CD14-positive monocyte (primary cell): ENCODE measurements around the gene ELOVL1. TPM values are rescaled to one million over a fixed set of nuclear protein-coding genes. Genes with fewer than 3 reads are reported as not detected.

Experiments
- DNase-seq, 3 donors: peaks; one replicate each; pipeline ENCODE4 v3.0.0-alpha.2; 2011 to 2022
- H2AFZ ChIP-seq: 2 replicates; pipeline ENCODE4 v1.6.0; 2012; ENCODE audit warnings: mild to moderate bottlenecking, low read depth, low read length, inconsistent platforms; ENCODE audit not compliant: insufficient read depth, poor library complexity, severe bottlenecking
- H3K27ac ChIP-seq, 2 donors: 1 replicate in 1 of 2; 2 replicates in 1 of 2; pipeline ENCODE4 v1.5.1; 2012 to 2013; ENCODE audit warnings: low read length in 2 of 2, control low read depth in 1 of 2, inconsistent platforms in 1 of 2, low read depth in 1 of 2, mild to moderate bottlenecking in 1 of 2
- H3K27me3 ChIP-seq, 2 donors: one replicate each; pipeline versions ENCODE4 v1.6.0 to v1.6.1; 2011 to 2013; ENCODE audit warnings: low read length in 2 of 2; ENCODE audit not compliant: control insufficient read depth in 2 of 2, insufficient read depth in 2 of 2
- H3K36me3 ChIP-seq, 2 donors: replicated peaks in 1 of 2; 1 replicate in 1 of 2; 2 replicates in 1 of 2; pipeline versions ENCODE4 v1.5.1 to v1.6.1; 2012 to 2013; ENCODE audit warnings: low read length in 2 of 2, control low read depth in 1 of 2, inconsistent platforms in 1 of 2, mild to moderate bottlenecking in 1 of 2; ENCODE audit not compliant: insufficient read depth in 2 of 2, control insufficient read depth in 1 of 2
- H3K4me1 ChIP-seq, 2 donors: 1 replicate in 1 of 2; 2 replicates in 1 of 2; pipeline versions ENCODE4 v1.5.1 to v1.6.1; 2012 to 2013; ENCODE audit warnings: low read length in 2 of 2, control low read depth in 1 of 2, inconsistent platforms in 1 of 2, mild to moderate bottlenecking in 1 of 2, moderate library complexity in 1 of 2; ENCODE audit not compliant: insufficient read depth in 2 of 2, control insufficient read depth in 1 of 2
- H3K4me2 ChIP-seq: replicated peaks from 2 replicates; pipeline ENCODE3; 2012; ENCODE audit warnings: low read length, moderate library complexity, mild to moderate bottlenecking; ENCODE audit not compliant: poor library complexity, severe bottlenecking; ENCODE audit errors: extremely low read depth
- H3K4me3 ChIP-seq, 3 experiments: fragments of 200-600 bp in 1 of 3; sonication (generic) in 1 of 3; replicated peaks in 1 of 3; 1 replicate in 2 of 3; 2 replicates in 1 of 3; pipeline ENCODE4 v1.5.1; 2011 to 2013; ENCODE audit warnings: low read length in 3 of 3, mild to moderate bottlenecking in 3 of 3, control low read depth in 2 of 3, low read depth in 2 of 3, inconsistent platforms in 1 of 3, moderate library complexity in 1 of 3
- H3K79me2 ChIP-seq: 2 replicates; pipeline ENCODE4 v1.6.0; 2012; ENCODE audit warnings: mild to moderate bottlenecking, control low read depth, inconsistent platforms, low read length, moderate library complexity; ENCODE audit not compliant: insufficient read depth
- H3K9ac ChIP-seq: 2 replicates; pipeline ENCODE4 v1.6.0; 2017; ENCODE audit warnings: low read length, mild to moderate bottlenecking; ENCODE audit not compliant: insufficient read depth, poor library complexity, severe bottlenecking
- H3K9me3 ChIP-seq, 2 donors: replicated peaks in 1 of 2; 1 replicate in 1 of 2; 2 replicates in 1 of 2; pipeline versions ENCODE4 v1.5.1 to v1.6.1; 2012 to 2013; ENCODE audit warnings: low read length in 2 of 2, control low read depth in 1 of 2; ENCODE audit not compliant: control insufficient read depth in 1 of 2, insufficient read depth in 1 of 2
- H4K20me1 ChIP-seq: 2 replicates; pipeline ENCODE4 v1.6.0; 2012; ENCODE audit warnings: mild to moderate bottlenecking, low read length, control low read depth, moderate library complexity; ENCODE audit not compliant: insufficient read depth
- H3K27ac Mint-ChIP-seq, 7 donors: one replicate each; pipeline ENCODE4 v1.8.0; 2020; ENCODE audit warnings: mild to moderate bottlenecking in 7 of 7, mixed read lengths in 7 of 7, moderate library complexity in 6 of 7, inconsistent platforms in 2 of 7
- H3K27me3 Mint-ChIP-seq, 3 donors: one replicate each; pipeline ENCODE4 v1.8.0; 2021 to 2022; ENCODE audit warnings: low read depth in 3 of 3, mild to moderate bottlenecking in 3 of 3, mixed read lengths in 3 of 3, moderate library complexity in 3 of 3, inconsistent platforms in 1 of 3
- H3K36me3 Mint-ChIP-seq, 2 donors: one replicate each; pipeline ENCODE4 v1.8.0; 2020; ENCODE audit warnings: mixed read lengths in 2 of 2, inconsistent platforms in 1 of 2, mild to moderate bottlenecking in 1 of 2
- H3K4me1 Mint-ChIP-seq: one replicate; pipeline ENCODE4 v1.8.0; 2020; ENCODE audit warnings: mild to moderate bottlenecking, mixed read lengths
- H3K4me3 Mint-ChIP-seq, 2 donors: one replicate each; pipeline ENCODE4 v1.8.0; 2020; ENCODE audit warnings: mild to moderate bottlenecking in 2 of 2, mixed read lengths in 2 of 2, moderate library complexity in 1 of 2
- H3K9me3 Mint-ChIP-seq, 7 donors: one replicate each; pipeline ENCODE4 v1.8.0; 2020 to 2022; ENCODE audit warnings: mixed read lengths in 7 of 7, mild to moderate bottlenecking in 6 of 7, moderate library complexity in 6 of 7, inconsistent platforms in 2 of 7
- WGBS: methylation state at CpG from one replicate; pipeline ENCODE4 v1.1.5; 2013; ENCODE audit warnings: missing lambda C conversion rate; ENCODE audit not compliant: insufficient coverage; 5-methylcytosine and 5-hydroxymethylcytosine counted together
- intact Hi-C, 2 donors: fragments of 100-400 bp; cut with micrococcal nuclease; formaldehyde crosslinking; loops; one replicate each; pipeline versions ENCODE4 v1.15.0 to v1.15.1; 2023
- polyA plus RNA-seq, 3 donors: library from polyadenylated mRNA; depleted of rRNA in 1 of 3; unstranded in 2 of 3; stranded (reverse) in 1 of 3; fragments of 300-500 nt in 2 of 3; fragments of >200 nt in 1 of 3; fragmentation: Illumina TruSeq in 2 of 3; gene quantifications; 1 replicate in 2 of 3; 2 replicates in 1 of 3; pipeline ENCODE4 v1.2.3, GENCODE V29; 2012 to 2021
- TF ChIP-seq, protein P1 (sequence below): fragments of 200-600 bp; IDR thresholded peaks from one replicate; pipeline ENCODE4 v1.8.0; 2022; ENCODE audit warnings: antibody characterized with exemption, mild to moderate bottlenecking

ELOVL1 gene
- polyA plus RNA-seq, 3 donors, result 135 to 151 (median 148) TPM

DNA sequence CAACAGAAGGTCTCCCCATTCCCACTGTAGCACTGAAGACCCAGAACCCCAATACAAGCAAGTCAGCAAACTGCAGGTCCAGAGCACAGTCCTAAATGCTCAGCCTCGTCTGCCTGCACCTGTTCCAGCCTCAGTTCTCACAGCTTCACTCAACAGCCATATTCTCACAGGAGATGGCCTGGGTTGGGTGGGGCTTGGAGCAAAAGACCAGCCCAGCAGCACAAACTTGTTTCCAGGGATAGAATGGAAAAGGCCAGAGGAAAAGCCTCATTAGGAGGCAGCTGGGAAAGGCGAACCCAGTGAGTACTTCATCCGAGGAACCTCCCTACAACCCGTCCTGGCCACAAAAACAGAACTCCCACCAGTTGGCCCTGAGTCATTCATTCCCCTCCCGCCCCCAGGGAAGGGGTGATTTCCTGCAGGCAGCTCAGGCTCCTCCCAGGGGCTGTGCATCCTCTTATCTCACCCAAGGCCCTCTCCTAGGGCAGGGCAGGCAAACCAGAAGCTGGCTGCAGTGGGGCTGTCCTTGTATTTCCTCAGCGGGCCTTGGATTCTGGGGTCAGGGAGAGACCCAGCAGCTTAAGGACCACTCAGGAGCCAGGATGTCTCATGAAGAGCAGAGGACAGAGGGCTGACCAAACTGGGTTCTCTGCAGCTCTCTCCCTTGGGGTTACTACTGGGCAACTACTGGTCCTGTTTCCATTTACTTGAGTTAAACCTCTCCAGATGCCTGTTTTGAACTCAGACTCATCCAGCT lies 37.6 kb downstream of the ELOVL1 start:
- intact Hi-C loops, result no loop called here
- Mint-ChIP-seq H3K4me1 (peaks cover 12% of the 10 kb centered on the region), H3K27ac (peak overlapping the region in 6 of 7 donors; percentile 2 to 62 (median 44)), H3K36me3 (no peaks in the 10 kb centered on the region), H3K27me3 (peaks cover 0 to 7% (median 4%) of the 10 kb centered on the region in 3 donors), H3K9me3 (peaks cover 4 to 21% (median 16%) of the 10 kb centered on the region in 7 donors), H3K4me3 (peak overlapping the region in 1 of 2 donors; percentile 74)
- Histone ChIP-seq H3K4me2 (peak overlapping the region; percentile 57), H3K9ac (peak overlapping the region; percentile 51), H2AFZ (peak overlapping the region; percentile 82), H3K4me3 (peak overlapping the region in 1 of 3 experiments; percentile 44), H3K27ac (peak overlapping the region; percentile 28 to 59), H4K20me1 (no peaks in the 10 kb centered on the region), H3K36me3 (no peaks in the 10 kb centered on the region), H3K27me3 (no peaks in the 10 kb centered on the region), H3K4me1 (peaks cover 13 to 16% of the 10 kb centered on the region in 2 donors), H3K9me3 (peaks cover 0 to 4% of the 10 kb centered on the region in 2 donors), H3K79me2 (no peaks in the 10 kb centered on the region)
- TF ChIP-seq, protein P1, sequence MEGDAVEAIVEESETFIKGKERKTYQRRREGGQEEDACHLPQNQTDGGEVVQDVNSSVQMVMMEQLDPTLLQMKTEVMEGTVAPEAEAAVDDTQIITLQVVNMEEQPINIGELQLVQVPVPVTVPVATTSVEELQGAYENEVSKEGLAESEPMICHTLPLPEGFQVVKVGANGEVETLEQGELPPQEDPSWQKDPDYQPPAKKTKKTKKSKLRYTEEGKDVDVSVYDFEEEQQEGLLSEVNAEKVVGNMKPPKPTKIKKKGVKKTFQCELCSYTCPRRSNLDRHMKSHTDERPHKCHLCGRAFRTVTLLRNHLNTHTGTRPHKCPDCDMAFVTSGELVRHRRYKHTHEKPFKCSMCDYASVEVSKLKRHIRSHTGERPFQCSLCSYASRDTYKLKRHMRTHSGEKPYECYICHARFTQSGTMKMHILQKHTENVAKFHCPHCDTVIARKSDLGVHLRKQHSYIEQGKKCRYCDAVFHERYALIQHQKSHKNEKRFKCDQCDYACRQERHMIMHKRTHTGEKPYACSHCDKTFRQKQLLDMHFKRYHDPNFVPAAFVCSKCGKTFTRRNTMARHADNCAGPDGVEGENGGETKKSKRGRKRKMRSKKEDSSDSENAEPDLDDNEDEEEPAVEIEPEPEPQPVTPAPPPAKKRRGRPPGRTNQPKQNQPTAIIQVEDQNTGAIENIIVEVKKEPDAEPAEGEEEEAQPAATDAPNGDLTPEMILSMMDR, result no peak
- WGBS, result 10% methylated on average over 4 of the region's 6 CpGs
- peak; percentile 46 to 74 (median 52) for DNase-seq

DNA sequence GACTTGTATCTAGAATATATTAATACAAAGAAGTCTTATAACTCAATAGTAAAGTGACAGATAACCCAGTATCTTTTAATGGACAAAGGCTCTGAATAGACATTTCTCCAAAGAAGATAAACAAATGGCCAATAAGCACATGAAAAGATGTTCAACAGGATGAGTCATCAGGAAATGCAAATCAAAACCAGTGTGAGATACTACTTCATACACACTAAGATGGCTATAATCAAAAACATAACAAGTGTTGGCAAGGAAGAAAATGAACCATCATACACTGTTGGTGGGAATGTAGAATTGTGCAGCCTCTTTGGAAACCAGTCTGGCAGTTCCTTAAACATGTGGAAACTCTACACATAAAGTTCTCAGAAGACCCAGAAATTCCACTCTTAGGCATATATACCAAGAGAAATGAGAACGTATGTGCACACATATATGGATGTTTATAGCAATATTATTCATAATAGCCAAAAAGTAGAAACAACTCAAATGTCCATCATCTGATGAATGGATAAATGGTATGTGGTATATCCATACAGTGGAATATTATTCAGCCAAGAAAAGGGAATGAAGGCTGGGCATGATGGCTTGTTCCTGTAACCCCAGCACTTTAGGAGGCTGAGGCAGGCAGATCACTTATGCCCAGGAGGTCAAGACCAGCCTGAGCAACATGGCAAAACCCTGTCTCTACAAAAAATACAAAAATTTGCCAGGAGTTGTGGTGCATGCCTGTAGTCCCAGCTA lies 40.1 kb downstream of the ELOVL1 start:
- Histone ChIP-seq H3K36me3 (no peaks in the 10 kb centered on the region), H2AFZ (no peak overlapping the region), H3K79me2 (no peaks in the 10 kb centered on the region), H3K4me1 (peaks cover 13 to 16% of the 10 kb centered on the region in 2 donors), H3K4me2 (no peak overlapping the region), H4K20me1 (no peaks in the 10 kb centered on the region), H3K9ac (no peak overlapping the region), H3K27ac (no peak overlapping the region), H3K27me3 (no peaks in the 10 kb centered on the region), H3K9me3 (peaks cover 0 to 4% of the 10 kb centered on the region in 2 donors), H3K4me3 (no peak overlapping the region)
- Mint-ChIP-seq H3K4me1 (peaks cover 16% of the 10 kb centered on the region), H3K9me3 (peaks cover 4 to 23% (median 20%) of the 10 kb centered on the region in 7 donors), H3K36me3 (no peaks in the 10 kb centered on the region), H3K4me3 (no peak overlapping the region), H3K27ac (peak overlapping the region in 1 of 7 donors; percentile 7), H3K27me3 (peaks cover 0 to 7% (median 5%) of the 10 kb centered on the region in 3 donors)
- TF ChIP-seq, protein P1, result no peak
- no peak for DNase-seq
- intact Hi-C loops, result no loop called here
- no CpG with 5 or more reads among the region's 1 CpG for WGBS
